Hematopoietic multipotent progenitor cell treated with erythropoietin and hydrocortisone succinate and interleukin-3 and kit ligand, for 8 days (in vitro differentiated cells): ENCODE measurements around the gene ERC1.
"Not testable (repeated sequence)": the region's sequence is repeated elsewhere in the genome, so short reads cannot be mapped to it uniquely, and the experiment has no call there.

Experiments used
- DNase-seq: peaks from one replicate; pipeline ENCODE4 v3.0.0-alpha.2; 2015

The ERC1 gene

DNA sequence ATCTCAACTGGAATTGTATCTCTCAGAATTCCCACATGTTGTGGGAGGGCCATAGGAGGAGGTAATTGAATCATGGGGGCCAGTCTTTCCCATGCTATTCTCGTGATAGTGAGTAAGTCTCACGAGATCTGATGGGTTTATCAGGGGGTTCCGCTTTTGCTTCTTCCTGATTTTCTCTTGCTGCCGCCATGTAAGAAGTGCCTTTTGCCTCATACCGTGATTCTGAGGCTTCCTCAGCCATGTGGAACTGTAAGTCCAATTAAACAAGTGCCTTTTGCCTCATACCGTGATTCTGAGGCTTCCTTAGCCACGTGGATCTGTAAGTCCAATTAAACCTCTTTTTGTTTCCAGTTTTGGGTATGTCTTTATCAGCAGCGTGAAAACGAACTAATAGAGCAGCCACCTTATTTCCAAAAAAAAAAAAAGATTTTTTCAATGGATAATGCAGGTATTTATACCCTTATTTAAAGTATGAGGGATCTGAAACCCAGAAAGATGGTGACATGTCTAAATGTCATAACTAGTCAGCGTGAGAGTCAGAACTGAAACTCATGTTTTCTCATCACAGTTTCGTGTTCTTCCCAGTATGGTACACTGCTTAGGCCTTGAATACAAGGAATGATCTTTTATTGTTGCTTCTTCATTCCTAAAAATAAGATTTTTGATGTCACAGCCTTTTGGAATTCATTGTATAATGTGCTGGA is 89.6 kb downstream of the ERC1 start:
- DNase-seq: no peak

DNA sequence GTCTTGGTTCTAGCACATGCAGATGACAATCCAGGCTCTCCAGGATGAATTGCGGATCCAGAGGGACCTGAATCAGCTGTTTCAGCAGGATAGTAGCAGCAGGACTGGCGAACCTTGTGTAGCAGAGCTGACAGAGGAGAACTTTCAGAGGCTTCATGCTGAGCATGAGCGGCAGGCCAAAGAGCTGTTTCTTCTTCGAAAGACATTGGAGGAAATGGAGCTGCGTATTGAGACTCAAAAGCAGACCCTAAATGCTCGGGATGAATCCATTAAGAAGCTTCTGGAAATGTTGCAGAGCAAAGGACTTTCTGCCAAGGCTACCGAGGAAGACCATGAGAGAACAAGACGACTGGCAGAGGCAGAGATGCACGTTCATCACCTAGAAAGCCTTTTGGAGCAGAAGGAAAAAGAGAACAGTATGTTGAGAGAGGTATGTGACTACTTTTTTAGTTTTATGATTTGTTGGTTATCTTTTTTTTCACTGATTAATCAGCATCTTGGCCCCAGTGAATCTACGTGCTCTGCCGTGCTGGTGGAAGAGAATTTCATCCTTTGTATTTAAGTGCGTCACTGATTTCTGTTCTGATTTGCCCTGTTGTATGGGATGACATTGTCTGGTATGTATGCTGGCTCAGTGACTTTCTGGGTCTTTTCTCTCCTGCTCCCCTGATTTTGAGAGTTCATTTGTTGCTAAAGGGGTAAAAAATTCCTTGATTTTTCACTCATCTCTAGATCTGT is 92.3 kb downstream of the ERC1 start:
- no peak for DNase-seq

- DNase-seq: peak; percentile 81
Measured at GRCh38 chr12:1083889-1084262, 92.9 kb downstream of the ERC1 start.

- DNase-seq: no peak
Measured at GRCh38 chr12:1091350-1091749, 100.3 kb downstream of the ERC1 start.

DNA sequence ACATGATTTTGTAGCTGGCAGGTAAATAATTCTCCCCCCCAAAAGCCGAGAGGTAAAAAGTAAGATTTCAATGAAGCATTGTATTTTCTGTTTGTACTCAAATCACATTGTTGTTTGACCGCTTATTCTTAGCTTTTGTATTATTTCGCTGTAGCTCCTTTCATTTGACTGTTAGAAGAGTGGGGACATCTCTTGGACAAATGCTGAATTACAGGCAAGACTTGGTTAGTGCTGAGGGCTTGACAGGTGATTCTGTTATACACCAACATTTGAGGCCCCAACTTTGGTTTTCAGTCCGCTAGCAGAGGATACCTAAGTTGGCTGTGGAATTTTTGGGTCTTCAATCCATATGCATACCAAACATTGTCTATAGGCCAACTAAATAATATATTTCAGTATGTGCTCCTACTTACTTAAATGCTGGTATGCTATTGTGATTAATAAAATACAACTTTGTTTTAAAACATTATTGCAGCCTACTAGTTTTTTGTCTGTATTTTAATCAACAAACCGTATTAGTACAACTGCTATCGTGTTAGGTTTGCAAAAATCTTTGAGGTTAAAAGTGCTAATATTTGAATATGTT is 102.2 kb downstream of the ERC1 start:
- DNase-seq: peak; percentile 76

DNA sequence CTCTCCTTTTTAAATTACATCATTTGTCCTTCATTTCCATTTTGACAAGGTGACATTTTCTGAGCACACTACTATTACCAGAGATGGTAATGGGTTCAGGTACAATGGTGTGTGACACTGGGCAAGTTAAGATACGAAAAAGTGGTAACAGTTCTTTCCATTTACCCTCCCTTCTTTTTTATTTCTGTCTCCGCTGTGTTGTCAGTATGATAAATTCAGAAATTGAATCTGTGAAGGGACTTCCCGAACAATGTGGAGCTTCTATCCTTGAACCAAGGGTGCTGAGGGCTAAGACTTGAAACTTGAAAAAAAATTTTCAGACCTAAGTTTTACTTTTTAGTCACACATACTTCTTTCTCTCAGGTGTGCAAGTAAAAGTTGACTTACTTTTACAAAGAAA is 103.7 kb downstream of the ERC1 start:
- DNase-seq: no peak

GRCh38 chr12:1099158-1099557 is 108.1 kb downstream of the ERC1 start:
- DNase-seq: no peak

GRCh38 chr12:1099618-1100017 is 108.6 kb downstream of the ERC1 start:
- DNase-seq: not testable (repeated sequence)

GRCh38 chr12:1102115-1102514 is 111.1 kb downstream of the ERC1 start:
- no peak for DNase-seq

GRCh38 chr12:1102791-1103450 is 111.9 kb downstream of the ERC1 start:
- no peak for DNase-seq

GRCh38 chr12:1103632-1104031 is 112.6 kb downstream of the ERC1 start:
- DNase-seq: no peak

GRCh38 chr12:1104088-1104800 is 113.2 kb downstream of the ERC1 start:
- no peak for DNase-seq

- no peak for DNase-seq
Measured at GRCh38 chr12:1107669-1108068, 116.6 kb downstream of the ERC1 start.

GRCh38 chr12:1108276-1108675 is 117.3 kb downstream of the ERC1 start:
- no peak for DNase-seq

- DNase-seq: no peak
Measured at GRCh38 chr12:1115484-1116231, 124.6 kb downstream of the ERC1 start.

GRCh38 chr12:1117371-1117770 is 126.3 kb downstream of the ERC1 start:
- DNase-seq: no peak

DNA sequence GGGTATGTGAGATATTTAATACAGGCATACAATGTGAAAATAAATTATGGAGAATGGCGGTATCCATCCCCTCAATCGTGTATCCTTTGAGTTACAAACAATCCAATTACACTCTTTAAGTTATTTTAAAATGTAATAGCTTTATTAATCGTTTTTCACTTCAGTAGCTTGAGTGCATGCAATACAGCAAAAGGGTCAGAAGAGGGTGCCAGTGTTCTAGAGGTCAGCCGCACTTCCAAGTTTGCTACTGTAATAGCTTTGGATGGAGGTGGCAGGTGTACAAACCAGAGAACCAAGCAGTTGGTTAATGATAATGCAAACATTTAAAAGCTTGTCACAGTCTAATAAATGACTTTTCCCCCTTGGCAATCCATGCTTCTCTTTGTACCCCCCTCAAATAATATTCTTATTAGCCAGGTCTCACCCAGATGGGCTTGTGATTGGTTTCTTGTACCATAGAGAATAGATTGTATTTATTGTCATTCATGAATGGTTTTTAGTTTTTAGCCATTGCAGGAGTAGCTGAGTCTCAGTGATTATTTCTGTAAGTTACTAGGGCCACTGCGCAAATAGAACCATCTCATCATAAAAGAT is 127.0 kb downstream of the ERC1 start:
- peak; percentile 77 for DNase-seq

DNA sequence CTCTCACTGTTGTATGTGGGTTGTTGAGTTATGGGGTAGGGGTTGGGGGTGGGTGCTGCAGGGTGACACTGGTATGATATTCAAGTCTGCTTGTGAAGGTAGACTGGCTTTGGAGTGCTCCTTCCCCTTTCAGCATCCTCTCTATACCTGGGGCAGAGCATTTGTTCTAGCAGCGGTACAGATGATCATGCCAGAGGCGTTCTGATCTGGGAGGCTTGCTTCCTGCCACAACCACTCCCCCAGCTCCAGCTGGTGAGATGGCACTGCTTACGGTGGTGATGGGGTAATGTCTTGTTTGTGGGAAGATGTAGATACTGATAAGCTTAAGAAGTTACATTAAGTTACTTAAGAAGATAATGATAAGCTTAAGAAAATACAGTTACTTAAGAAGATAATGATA is 131.8 kb downstream of the ERC1 start:
- peak; percentile 30 for DNase-seq

DNA sequence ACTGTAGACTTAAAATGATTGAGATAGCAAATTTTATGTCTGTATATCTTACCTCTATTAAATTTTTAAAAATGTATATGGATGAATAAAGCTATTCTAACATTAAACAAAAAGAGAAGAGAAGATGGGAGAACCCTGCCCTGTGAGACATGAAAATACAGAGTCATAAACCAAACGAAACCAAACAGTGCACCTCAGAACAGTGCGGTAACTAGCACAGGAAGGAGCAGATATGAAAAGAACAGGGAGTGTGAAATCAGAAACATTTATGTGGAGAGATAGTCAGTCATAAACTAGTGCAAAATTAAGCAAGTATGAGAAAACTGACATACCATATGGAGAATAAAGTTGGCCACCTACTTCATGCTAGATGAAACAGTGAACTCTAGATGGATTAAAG is 135.1 kb downstream of the ERC1 start:
- no peak for DNase-seq

DNA sequence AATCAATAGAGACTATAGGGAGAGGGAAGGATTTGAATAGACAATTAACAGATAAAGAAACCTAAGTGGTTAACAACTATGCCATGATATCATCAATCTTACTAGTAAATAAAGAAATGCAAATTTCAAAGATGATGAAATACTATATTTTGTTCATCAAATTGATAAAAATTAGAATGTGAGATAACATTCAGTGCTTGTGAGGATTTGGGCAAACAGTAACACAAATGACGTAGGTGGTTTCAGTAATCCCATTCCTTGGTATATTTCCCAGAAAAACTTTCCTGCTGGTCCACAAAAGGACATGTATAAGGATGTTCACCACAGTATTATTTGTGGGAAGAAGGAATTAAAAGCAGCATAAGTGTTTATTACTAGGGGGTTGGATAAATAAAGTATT is 136.0 kb downstream of the ERC1 start:
- no peak for DNase-seq

DNA sequence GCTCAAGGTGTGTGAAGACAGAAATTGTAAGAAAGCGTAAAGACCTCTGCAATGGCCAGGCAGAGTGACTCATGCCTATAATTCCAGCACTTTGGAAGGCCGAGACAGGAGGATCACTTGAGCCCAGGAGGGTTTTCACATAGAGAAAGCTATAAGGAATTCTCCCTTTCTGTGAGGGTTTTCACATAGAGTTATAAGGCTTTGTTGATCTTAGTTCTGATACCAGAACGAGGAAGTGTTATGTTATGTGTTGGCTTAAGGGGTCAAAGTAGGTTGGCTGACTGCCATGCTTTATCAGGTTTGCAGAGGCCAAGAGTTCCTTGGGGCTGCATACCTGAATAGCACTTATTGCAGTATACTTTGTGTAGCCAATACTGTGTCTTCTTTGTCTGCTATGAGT is 139.1 kb downstream of the ERC1 start:
- peak; percentile 52 for DNase-seq

DNA sequence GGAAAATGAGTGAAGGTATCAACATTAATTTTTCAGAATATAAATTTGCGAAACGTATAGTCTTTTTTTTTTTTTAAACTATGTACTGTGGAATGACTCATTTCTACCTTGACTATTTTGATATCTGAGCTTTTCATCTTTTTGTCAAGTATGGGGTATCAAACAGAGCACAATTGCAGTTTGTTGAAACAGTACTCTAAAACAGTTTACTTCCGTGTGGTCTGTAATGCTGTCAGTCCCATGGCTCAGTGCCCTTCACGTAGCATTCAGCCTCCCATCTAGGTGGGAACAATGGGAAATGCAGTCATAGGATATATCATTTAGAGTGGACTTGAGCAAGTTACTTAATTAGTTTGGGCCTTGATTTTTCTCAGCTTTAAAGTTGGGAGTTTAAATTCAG is 139.5 kb downstream of the ERC1 start:
- no peak for DNase-seq
